HG03378 (cell line): ENCODE data around the gene ONECUT2.

ENCODE experiments used
- ATAC-seq: cut with Tn5 transposase; IDR thresholded peaks from one replicate; pipeline ENCODE4 v1.9.1; 2021; ENCODE audit warnings: mild to moderate bottlenecking, moderate library complexity; ENCODE audit not compliant: unreplicated experiment

ONECUT2 gene

GRCh38 chr18:57431002-57431382 lies 4.2 kb upstream of the ONECUT2 start:
- ATAC-seq, result no peak

- ATAC-seq, result no peak
Observed at GRCh38 chr18:57431467-57432080, 3.6 kb upstream of the ONECUT2 start.

- no peak for ATAC-seq
Observed at GRCh38 chr18:57432140-57432539, 3.0 kb upstream of the ONECUT2 start.

GRCh38 chr18:57432751-57433400 lies 2.3 kb upstream of the ONECUT2 start:
- ATAC-seq, result no peak

DNA sequence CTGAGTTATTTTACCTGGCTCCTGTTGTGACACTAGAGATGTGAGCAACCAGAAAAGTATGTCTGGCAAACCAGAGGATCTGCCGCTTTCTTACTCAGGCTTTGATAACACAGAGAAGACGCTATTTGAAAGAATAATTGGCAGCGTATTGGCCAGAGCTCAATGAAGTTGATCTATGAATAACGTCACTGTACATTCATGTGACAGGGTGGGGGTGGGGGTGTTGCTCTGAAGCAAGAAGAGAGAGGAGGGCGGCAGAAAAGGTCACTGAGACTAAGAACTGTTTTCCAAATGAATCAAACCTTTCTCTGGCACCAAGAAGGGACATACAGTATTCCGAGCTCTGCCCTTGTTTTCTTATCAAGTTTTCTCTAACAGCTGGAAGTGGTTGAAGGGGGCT lies 1.7 kb upstream of the ONECUT2 start:
- ATAC-seq, result no peak

DNA sequence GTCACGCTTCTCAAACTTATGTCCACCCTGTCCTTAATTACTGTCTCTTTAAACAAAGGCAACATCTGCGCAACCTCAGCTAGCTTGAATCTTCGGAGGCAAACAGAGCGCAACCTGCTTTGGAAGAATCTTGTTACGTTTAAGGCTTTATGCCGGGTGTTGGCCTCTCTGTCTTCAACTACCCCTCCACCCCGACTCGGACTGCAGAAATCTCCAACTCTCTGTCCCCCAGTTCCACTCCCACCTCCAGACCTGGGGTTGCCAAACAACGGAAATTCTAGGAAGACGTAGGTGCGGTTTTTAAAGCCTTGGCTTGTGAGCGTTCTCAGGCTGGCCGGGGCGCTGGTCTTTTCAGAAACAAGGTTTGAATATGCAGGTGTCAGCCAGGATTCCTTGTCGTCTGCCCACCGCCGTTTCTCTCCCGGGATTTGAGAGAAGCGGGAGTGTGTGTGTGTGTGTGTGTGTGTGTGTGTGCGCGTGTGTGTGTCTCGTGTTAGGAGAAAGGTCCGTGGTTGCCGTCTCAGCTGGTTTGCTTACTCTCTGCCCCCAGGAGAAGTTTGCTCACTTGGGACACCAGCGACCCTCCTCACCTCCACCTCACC lies 1.1 kb upstream of the ONECUT2 start:
- no peak for ATAC-seq

DNA sequence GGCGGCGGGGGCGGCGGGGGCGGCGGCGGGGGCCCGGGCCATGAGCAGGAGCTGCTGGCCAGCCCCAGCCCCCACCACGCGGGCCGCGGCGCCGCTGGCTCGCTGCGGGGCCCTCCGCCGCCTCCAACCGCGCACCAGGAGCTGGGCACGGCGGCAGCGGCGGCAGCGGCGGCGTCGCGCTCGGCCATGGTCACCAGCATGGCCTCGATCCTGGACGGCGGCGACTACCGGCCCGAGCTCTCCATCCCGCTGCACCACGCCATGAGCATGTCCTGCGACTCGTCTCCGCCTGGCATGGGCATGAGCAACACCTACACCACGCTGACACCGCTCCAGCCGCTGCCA lies 644 bp downstream of the ONECUT2 start:
- no peak for ATAC-seq

DNA sequence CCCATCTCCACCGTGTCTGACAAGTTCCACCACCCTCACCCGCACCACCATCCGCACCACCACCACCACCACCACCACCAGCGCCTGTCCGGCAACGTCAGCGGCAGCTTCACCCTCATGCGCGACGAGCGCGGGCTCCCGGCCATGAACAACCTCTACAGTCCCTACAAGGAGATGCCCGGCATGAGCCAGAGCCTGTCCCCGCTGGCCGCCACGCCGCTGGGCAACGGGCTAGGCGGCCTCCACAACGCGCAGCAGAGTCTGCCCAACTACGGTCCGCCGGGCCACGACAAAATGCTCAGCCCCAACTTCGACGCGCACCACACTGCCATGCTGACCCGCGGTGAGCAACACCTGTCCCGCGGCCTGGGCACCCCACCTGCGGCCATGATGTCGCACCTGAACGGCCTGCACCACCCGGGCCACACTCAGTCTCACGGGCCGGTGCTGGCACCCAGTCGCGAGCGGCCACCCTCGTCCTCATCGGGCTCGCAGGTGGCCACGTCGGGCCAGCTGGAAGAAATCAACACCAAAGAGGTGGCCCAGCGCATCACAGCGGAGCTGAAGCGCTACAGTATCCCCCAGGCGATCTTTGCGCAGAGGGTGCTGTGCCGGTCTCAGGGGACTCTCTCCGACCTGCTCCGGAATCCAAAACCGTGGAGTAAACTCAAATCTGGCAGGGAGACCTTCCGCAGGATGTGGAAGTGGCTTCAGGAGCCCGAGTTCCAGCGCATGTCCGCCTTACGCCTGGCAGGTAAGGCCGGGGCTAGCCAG lies 1.2 kb downstream of the ONECUT2 start:
- no peak for ATAC-seq

- ATAC-seq, result no peak
Observed at GRCh38 chr18:57436965-57437333, 1.8 kb downstream of the ONECUT2 start.

DNA sequence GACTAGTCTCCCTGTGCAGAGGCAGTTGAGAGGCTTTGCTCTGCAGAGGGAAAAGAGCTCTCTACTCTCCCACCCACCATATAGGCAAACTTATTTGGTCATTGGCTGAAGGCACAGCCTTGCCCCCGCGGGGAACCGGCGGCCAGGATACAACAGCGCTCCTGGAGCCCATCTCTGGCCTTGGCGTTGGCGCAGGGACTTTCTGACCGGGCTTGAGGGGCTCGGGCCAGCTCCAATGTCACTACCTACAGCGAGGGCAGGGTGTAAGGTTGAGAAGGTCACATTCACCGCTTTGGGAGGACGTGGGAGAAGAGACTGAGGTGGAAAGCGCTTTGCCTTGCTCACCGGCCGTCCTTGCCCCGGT lies 2.2 kb downstream of the ONECUT2 start:
- ATAC-seq, result no peak

GRCh38 chr18:57437766-57438671 lies 2.8 kb downstream of the ONECUT2 start:
- no peak for ATAC-seq

DNA sequence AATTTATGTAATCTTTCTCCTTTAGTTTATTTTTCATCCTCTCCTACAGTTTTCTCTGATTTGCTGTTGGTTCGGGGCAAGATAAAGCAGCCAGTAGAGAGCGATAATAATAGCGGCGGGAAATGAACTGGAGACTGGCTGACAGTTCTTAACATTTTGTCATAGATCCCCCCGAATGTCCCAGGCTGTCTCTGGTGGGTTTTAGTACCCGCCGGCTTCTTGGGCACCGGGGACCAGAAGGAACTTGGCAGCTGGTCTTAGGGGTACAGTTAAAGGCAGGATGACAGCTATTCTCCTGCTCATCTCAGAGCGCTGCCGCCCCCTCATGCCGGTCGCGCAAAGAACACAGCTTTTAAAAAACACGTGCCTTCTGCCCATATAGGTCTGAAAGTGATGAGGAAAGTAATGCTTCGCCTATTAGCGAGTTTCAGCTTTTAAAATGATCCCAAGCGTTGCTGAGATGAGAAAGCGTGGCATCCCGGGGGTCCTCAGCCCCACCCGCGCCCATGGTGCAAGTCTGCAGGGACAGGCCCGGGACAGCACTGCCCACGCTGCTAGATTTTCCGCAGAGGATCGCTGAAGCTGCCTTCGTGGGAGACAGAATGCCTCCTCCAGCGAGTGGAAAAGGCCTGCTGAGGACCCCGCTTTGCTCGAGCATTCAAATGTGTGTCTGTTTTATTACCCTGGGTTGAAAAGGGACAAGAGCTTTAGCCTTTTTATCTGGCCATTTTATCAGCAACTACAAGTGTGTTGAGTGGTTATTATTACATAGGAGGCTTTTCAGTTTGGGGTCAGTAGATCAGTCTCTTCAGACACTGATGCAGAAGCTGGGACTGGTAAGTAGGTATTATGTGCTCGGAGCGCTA lies 3.8 kb downstream of the ONECUT2 start:
- no peak for ATAC-seq

GRCh38 chr18:57439609-57439968 lies 4.4 kb downstream of the ONECUT2 start:
- ATAC-seq, result no peak

GRCh38 chr18:57439985-57440330 lies 4.8 kb downstream of the ONECUT2 start:
- no peak for ATAC-seq

DNA sequence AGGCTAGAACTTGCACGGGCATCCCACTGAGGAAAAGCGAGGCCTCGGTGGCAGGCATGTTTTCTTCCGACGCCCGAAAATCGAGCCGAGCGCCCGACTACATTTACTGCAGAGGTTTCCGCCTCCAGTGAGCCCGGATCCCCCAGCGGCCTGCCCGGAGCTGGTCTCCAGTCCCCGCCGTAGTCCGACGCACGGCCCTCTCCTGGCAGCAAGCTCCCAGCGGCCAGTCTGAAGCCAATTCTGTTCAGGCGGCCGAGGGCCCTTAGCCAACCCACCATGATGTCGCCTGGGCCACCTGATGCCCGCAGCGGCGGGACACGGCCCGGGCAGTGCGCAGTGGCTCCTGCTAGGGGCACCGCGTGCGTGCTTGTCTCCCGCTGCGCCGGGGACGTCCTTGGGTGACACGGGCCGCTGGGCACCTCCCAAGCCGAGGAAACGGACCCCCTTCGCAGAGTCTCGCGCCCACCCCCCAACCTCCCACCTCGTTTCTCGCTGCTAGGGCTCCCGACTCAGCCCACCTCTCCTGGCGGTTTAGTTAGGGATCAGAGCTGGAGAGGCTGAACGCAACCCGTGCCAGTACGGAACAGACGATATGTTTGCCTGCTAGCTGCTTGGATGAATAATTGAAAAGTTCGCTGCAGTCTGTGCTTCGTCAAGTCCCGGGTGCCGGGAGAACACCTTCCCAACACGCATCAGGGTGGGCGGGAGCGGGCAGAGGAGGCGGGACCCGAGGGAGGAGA lies 5.3 kb downstream of the ONECUT2 start:
- ATAC-seq, result no peak

- ATAC-seq, result no peak
Observed at GRCh38 chr18:57441071-57441794, 6.1 kb downstream of the ONECUT2 start.

DNA sequence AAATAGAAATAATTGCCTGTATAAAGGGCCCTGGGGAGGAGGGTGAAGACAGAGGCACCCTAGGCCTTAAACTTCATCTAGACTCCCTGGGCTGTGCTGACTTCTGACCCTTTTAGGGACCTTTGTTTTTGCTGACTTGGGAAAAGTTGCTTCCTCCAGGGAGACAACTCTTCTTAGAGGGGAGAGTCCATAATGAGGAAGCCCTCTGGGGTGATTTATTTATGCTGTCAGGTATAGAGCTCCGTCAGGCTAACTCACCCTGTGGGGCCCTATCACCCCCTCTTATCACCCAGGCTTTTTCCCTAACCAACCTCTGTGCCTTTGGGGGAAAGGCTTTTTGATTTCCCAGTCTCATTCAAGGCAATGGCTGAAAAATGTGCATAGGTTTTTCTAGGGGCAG lies 8.1 kb downstream of the ONECUT2 start:
- no peak for ATAC-seq

DNA sequence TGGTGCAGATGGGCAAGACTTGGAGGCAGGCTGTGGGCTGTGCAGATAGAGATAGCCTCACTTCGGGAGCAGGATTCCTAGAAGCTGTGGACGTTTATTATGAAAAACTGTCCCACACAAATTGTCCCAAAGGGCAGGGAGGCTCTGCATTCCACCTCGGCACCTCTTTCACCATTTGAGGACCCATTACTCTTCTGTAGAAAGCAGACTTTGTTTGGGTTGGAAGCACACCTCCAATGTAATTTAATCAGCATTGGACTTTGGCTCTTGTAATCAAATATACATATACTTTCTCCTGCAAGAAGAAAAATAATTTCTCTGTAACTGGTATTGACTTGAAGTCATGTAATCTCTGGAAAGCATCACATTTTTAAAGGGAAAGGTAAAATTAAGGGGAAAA lies 8.5 kb downstream of the ONECUT2 start:
- no peak for ATAC-seq

DNA sequence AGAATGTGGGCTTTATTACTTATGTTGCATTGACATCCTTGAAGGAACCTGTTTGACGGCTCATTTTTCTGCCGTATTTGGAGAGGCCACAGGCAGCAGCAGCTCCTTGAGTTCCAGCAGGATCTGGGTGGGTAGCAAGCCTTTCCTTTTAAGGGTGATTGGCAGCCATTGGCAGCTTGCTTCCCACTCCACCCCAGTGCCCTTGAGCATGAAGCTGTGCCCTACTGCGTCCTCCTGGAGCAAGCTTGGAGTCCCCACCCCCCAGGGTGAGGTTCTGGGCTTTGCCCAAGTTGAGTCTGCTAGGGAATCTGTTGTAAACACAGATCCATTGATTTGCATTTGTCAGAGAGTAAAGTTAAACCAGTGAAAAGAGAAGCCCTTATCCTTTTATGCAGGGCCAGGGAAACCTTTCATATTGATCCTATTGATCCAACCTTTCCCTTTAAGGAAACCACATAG lies 9.2 kb downstream of the ONECUT2 start:
- no peak for ATAC-seq
